ENCODE data around the gene MLH3. TPM values are rescaled to one million over a fixed set of nuclear protein-coding genes. Genes with fewer than 3 reads are reported as not detected.

MLH3 gene
- polyA plus RNA-seq, 1 of the 3 experiments (the other 2 are of a cell fraction), result 3.8 TPM

DNA sequence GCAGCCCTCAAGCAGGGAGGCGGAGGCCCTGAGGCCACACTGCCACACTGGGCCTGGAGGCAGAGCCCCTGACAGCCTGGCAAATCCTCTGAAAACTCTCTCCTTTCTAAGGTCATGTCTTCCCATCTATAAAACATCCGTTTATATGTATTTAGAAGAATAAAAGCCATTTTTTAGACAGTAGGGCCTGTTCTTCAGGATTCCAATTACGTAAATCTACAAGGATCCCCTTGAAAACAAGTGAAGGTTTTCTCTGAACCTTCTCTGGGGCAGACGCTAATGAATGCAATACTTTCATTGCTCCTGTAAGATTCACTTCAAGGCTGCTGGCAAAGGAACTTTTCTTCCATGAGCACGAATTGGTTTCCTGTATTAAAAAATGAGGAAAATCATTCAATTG, 35.8 kb downstream of the MLH3 start:
- no peak for DNase-seq
- peaks cover 25 to 61% of the 10 kb centered on the region in 2 experiments for H3K36me3 ChIP-seq (replicated peaks in 1 of 2; ENCODE audit: control insufficient read depth in 1 of 2, insufficient read depth in 2 of 2, low read length in 1 of 2)
- H4K20me1 ChIP-seq (ENCODE audit: insufficient read depth), result no peaks in the 10 kb centered on the region
- H3K27me3 ChIP-seq (ENCODE audit: insufficient read depth), result no peaks in the 10 kb centered on the region
- no peak overlapping the region for H3K27ac ChIP-seq (ENCODE audit: low read depth in 2 of 2, low read length in 1 of 2)
- no peaks in the 10 kb centered on the region for H3K9me2 ChIP-seq
- no peak overlapping the region for H3K4me2 ChIP-seq
- POLR2A ChIA-PET, result interaction anchor here (1.5 kb wide), 1 partner anchor 11 kb away, joined by 5 read pairs; no protein-coding TSS in a partner anchor
- 91% methylated on average over 5 of the region's 5 CpGs for WGBS (ENCODE audit: low lambda C conversion rate)
- CTCF ChIA-PET, result interaction anchor here (1.0 to 1.2 kb wide), 3 partner anchors 9 to 109 kb away, joined by 3 to 4 read pairs (median 4); no protein-coding TSS in a partner anchor
- no peak overlapping the region for H3K4me3 ChIP-seq (ENCODE audit: low read depth in 2 of 2, low read length in 1 of 2)
- peaks cover 19% of the 10 kb centered on the region for H3F3A ChIP-seq (replicated peaks; ENCODE audit: insufficient read depth)
- no peak for TF ChIP-seq GABPA (IDR thresholded peaks at IDR 0.05; ENCODE audit: low read depth)
- TF ChIP-seq FOXM1 (IDR thresholded peaks at IDR 0.05; ENCODE audit: low read depth), result no peak
- no peak for TF ChIP-seq MEF2A (IDR thresholded peaks at IDR 0.05; ENCODE audit: borderline replicate concordance, low read depth)
- no peak for TF ChIP-seq EP300 (IDR thresholded peaks at IDR 0.05; ENCODE audit: borderline replicate concordance in 1 of 2, low read depth in 1 of 2, low read length in 1 of 2)
- TF ChIP-seq USF2 (IDR thresholded peaks at IDR 0.05; ENCODE audit: borderline replicate concordance, low read depth, low read length), result no peak
- no peak for TF ChIP-seq FOSL2 (IDR thresholded peaks at IDR 0.05; ENCODE audit: borderline replicate concordance, low read depth)
- no peak for TF ChIP-seq NFIC (IDR thresholded peaks at IDR 0.05; ENCODE audit: borderline replicate concordance)
- TF ChIP-seq SIN3A (IDR thresholded peaks at IDR 0.05; ENCODE audit: borderline replicate concordance, low read depth, low read length), result no peak
- no peak overlapping the region for H2AFZ ChIP-seq (ENCODE audit: low read depth)
- no peak overlapping the region for H3K9ac ChIP-seq
- H3K4me1 ChIP-seq (ENCODE audit: control insufficient read depth in 1 of 2, insufficient read depth in 2 of 2, low read depth in 1 of 2, low read length in 1 of 2), result peaks cover 0 to 15% of the 10 kb centered on the region in 2 experiments; a peak in 2 of 4 replicates
- H3K9me3 ChIP-seq, result no peaks in the 10 kb centered on the region
- H3K79me2 ChIP-seq (ENCODE audit: insufficient read depth), result no peaks in the 10 kb centered on the region

GRCh38 chr14:75013290-75013689, 38.0 kb downstream of the MLH3 start:
- no peaks in the 10 kb centered on the region for H3K27me3 ChIP-seq (ENCODE audit: insufficient read depth)
- peaks cover 26% of the 10 kb centered on the region for H3F3A ChIP-seq (replicated peaks; ENCODE audit: insufficient read depth)
- H3K79me2 ChIP-seq (ENCODE audit: insufficient read depth), result no peaks in the 10 kb centered on the region
- ChIA-PET POLR2A (interaction anchor here (0.6 kb wide), 1 partner anchor 43 kb away, joined by 3 read pairs; no protein-coding TSS in a partner anchor), CTCF (interaction anchor here (1.5 to 2.7 kb wide), 3 partner anchors 9 to 75 kb away, joined by 5 to 8 read pairs (median 8); partner anchors contain the start of gene EIF2B2)
- no peaks in the 10 kb centered on the region for H4K20me1 ChIP-seq (ENCODE audit: insufficient read depth)
- H3K9me3 ChIP-seq, result no peaks in the 10 kb centered on the region
- no peak for DNase-seq
- H2AFZ ChIP-seq (ENCODE audit: low read depth), result no peak overlapping the region
- no peaks in the 10 kb centered on the region for H3K9me2 ChIP-seq
- H3K4me2 ChIP-seq, result no peak overlapping the region
- no peak overlapping the region for H3K9ac ChIP-seq
- H3K27ac ChIP-seq (ENCODE audit: low read depth in 2 of 2, low read length in 1 of 2), result no peak overlapping the region
- H3K4me3 ChIP-seq (ENCODE audit: low read depth in 2 of 2, low read length in 1 of 2), result no peak overlapping the region
- TF ChIP-seq RCOR1 (IDR thresholded peaks at IDR 0.05; ENCODE audit: low read length), result no peak
- peaks cover 45 to 70% of the 10 kb centered on the region in 2 experiments for H3K36me3 ChIP-seq (replicated peaks in 1 of 2; ENCODE audit: control insufficient read depth in 1 of 2, insufficient read depth in 2 of 2, low read length in 1 of 2)
- WGBS (ENCODE audit: low lambda C conversion rate), result 89% methylated on average over 5 of the region's 6 CpGs
- peaks cover 0 to 15% of the 10 kb centered on the region in 2 experiments; a peak in 2 of 4 replicates for H3K4me1 ChIP-seq (ENCODE audit: control insufficient read depth in 1 of 2, insufficient read depth in 2 of 2, low read depth in 1 of 2, low read length in 1 of 2)

Data from SK-N-SH (cell line).